IMR-90 (cell line): ENCODE measurements around the gene A4GALT. TPM values are rescaled to one million over a fixed set of nuclear protein-coding genes. Genes with fewer than 3 reads are reported as not detected.

Source experiments
- ATAC-seq: fragments of 200-7000 bp; cut with Tn5 transposase; 2 replicates; pipeline ENCODE4 v1.9.1; 2020; ENCODE audit warnings: low read depth, mild to moderate bottlenecking, moderate library complexity
- BruUV-seq: library from RNA; stranded (reverse); fragments of 400-500 nt; replicated peaks from 2 replicates; lab custom pipeline; 2021; lab: Mats Ljungman, UMichigan
- CTCF ChIA-PET: fragments of 300-600 bp; formaldehyde crosslinking; extraction: SDS; loops from one replicate; lab custom pipeline; 2021; ENCODE audit warnings: antibody characterized with exemption; lab: Yijun Ruan, JAX
- POLR2A ChIA-PET: fragments of 300-600 bp; sonication (Branson Sonifier 250); formaldehyde crosslinking; loops from one replicate; lab custom pipeline; 2022; ENCODE audit warnings: antibody characterized with exemption; ENCODE audit not compliant: unreplicated experiment; lab: Charles Lee
- DNase-seq: peaks from one replicate; pipeline ENCODE4 v3.0.0; 2013
- H2AFZ ChIP-seq: replicated peaks from 2 replicates; pipeline ENCODE3; 2013; ENCODE audit warnings: low read length, mild to moderate bottlenecking; ENCODE audit not compliant: poor library complexity
- H2AK5ac ChIP-seq: 2 replicates; pipeline ENCODE4 v1.6.1; 2013; ENCODE audit warnings: low read depth, low read length, inconsistent platforms
- H2AK9ac ChIP-seq: replicated peaks from 2 replicates; pipeline ENCODE3; 2013; ENCODE audit warnings: mild to moderate bottlenecking, low read depth, low read length, moderate library complexity; ENCODE audit not compliant: poor library complexity
- H2BK120ac ChIP-seq: 2 replicates; pipeline ENCODE4 v1.6.1; 2013; ENCODE audit warnings: low read depth, low read length, inconsistent platforms
- H2BK15ac ChIP-seq: 3 replicates; pipeline ENCODE4 v1.6.1; 2013; ENCODE audit warnings: low read depth, low read length, inconsistent platforms
- H2BK20ac ChIP-seq: 2 replicates; pipeline ENCODE4 v1.6.1; 2013; ENCODE audit warnings: low read depth, mild to moderate bottlenecking, inconsistent platforms, low read length, moderate library complexity
- H2BK5ac ChIP-seq: 2 replicates; pipeline ENCODE4 v1.6.1; 2013; ENCODE audit warnings: mild to moderate bottlenecking, low read depth, low read length, inconsistent platforms; ENCODE audit not compliant: poor library complexity, severe bottlenecking
- H3K14ac ChIP-seq: replicated peaks from 2 replicates; pipeline ENCODE4 v1.6.1; 2013; ENCODE audit warnings: low read depth, low read length, inconsistent platforms
- H3K18ac ChIP-seq: 2 replicates; pipeline ENCODE4 v1.6.1; 2013; ENCODE audit warnings: low read depth, low read length, control low read depth
- H3K23ac ChIP-seq: 2 replicates; pipeline ENCODE4 v1.6.1; 2013; ENCODE audit warnings: low read depth, low read length, inconsistent platforms
- H3K27ac ChIP-seq: 2 replicates; pipeline ENCODE4 v1.5.1; 2013; ENCODE audit warnings: mild to moderate bottlenecking, control low read depth, low read length; ENCODE audit not compliant: insufficient read depth
- H3K27me3 ChIP-seq: 2 replicates; pipeline ENCODE4 v1.6.1; 2013; ENCODE audit warnings: low read length; ENCODE audit not compliant: control insufficient read depth, insufficient read depth
- H3K36me3 ChIP-seq: 2 replicates; pipeline ENCODE4 v1.6.1; 2013; ENCODE audit warnings: low read length, mixed read lengths; ENCODE audit not compliant: control insufficient read depth, insufficient read depth
- H3K4ac ChIP-seq: 2 replicates; pipeline ENCODE4 v1.6.1; 2013; ENCODE audit warnings: low read depth, low read length, inconsistent platforms
- H3K4me1 ChIP-seq: 2 replicates; pipeline ENCODE4 v1.6.1; 2013; ENCODE audit warnings: low read length, mixed read lengths; ENCODE audit not compliant: control insufficient read depth, insufficient read depth
- H3K4me2 ChIP-seq: 2 replicates; pipeline ENCODE4 v1.6.1; 2013; ENCODE audit warnings: low read depth, mild to moderate bottlenecking, control low read depth, low read length, moderate library complexity
- H3K4me3 ChIP-seq: 2 replicates; pipeline ENCODE4 v1.5.1; 2013; ENCODE audit warnings: low read depth, mild to moderate bottlenecking, control low read depth, low read length, moderate library complexity; ENCODE audit not compliant: insufficient read depth
- H3K56ac ChIP-seq: 2 replicates; pipeline ENCODE4 v1.6.1; 2013; ENCODE audit warnings: low read length, inconsistent platforms; ENCODE audit not compliant: insufficient read depth; ENCODE audit errors: extremely low read depth
- H3K79me1 ChIP-seq, 2 experiments: 2 replicates each; pipeline ENCODE4 v1.6.1; 2013; ENCODE audit warnings: low read length in 2 of 2, inconsistent platforms in 1 of 2, low read depth in 1 of 2
- H3K9ac ChIP-seq: 2 replicates; pipeline ENCODE4 v1.6.1; 2013; ENCODE audit warnings: low read depth, low read length, control low read depth
- H3K9me1 ChIP-seq: 2 replicates; pipeline ENCODE4 v1.6.1; 2013; ENCODE audit warnings: low read length, inconsistent platforms; ENCODE audit not compliant: insufficient read depth
- H3K9me3 ChIP-seq: 2 replicates; pipeline ENCODE4 v1.6.1; 2013; ENCODE audit warnings: low read length; ENCODE audit not compliant: control insufficient read depth, insufficient read depth
- H4K20me1 ChIP-seq: 2 replicates; pipeline ENCODE4 v1.6.1; 2013; ENCODE audit warnings: low read length, inconsistent platforms; ENCODE audit not compliant: insufficient read depth
- H4K5ac ChIP-seq: 2 replicates; pipeline ENCODE4 v1.6.1; 2013; ENCODE audit warnings: mild to moderate bottlenecking, low read depth, low read length, control low read depth
- H4K8ac ChIP-seq, 2 experiments: 2 replicates each; pipeline ENCODE4 v1.6.1; 2013; ENCODE audit warnings: low read depth in 2 of 2, low read length in 2 of 2, control low read depth in 1 of 2, inconsistent platforms in 1 of 2
- H4K91ac ChIP-seq: 2 replicates; pipeline ENCODE4 v1.6.1; 2013; ENCODE audit warnings: low read depth, low read length, inconsistent platforms; ENCODE audit not compliant: insufficient read depth
- BHLHE40 ChIP-seq: fragments of 150-350 bp; IDR thresholded peaks from 2 replicates; pipeline ENCODE4 v1.6.1; 2016; ENCODE audit warnings: mild to moderate bottlenecking, low read depth, low read length
- FOS ChIP-seq: fragments of 150-350 bp; IDR thresholded peaks from 2 replicates; pipeline ENCODE4 v1.6.1; 2016; ENCODE audit warnings: low read depth, low read length
- MAFK ChIP-seq: IDR thresholded peaks from 2 replicates; pipeline ENCODE4 v1.6.1; 2012; ENCODE audit warnings: low read depth, low read length, improper control_type of control experiment
- MAZ ChIP-seq: IDR thresholded peaks from 2 replicates; pipeline ENCODE4 v1.6.1; 2012; ENCODE audit warnings: low read depth, mild to moderate bottlenecking, low read length, improper control_type of control experiment, moderate library complexity, borderline replicate concordance
- MXI1 ChIP-seq: IDR thresholded peaks from 2 replicates; pipeline ENCODE4 v1.6.1; 2012; ENCODE audit warnings: low read depth, mild to moderate bottlenecking, low read length, moderate library complexity, borderline replicate concordance
- RAD21 ChIP-seq: IDR thresholded peaks from 2 replicates; pipeline ENCODE4 v1.6.1; 2012; ENCODE audit warnings: low read length, improper control_type of control experiment
- WGBS, 2 experiments: methylation state at CpG; one replicate each; pipeline versions ENCODE4 v1.1.5 to v1.1.7; 2013; ENCODE audit warnings: missing lambda C conversion rate in 2 of 2; ENCODE audit not compliant: insufficient read length in 1 of 2; ENCODE audit errors: extremely low coverage in 2 of 2; 5-methylcytosine and 5-hydroxymethylcytosine counted together
- dilution Hi-C: fragments of 300-500 bp; cut with HindIII; formaldehyde crosslinking; loops from one replicate; pipeline ENCODE4 v1.14.3; 2018; ENCODE audit warnings: low sequenced_read_pairs; ENCODE audit not compliant: unreplicated experiment
- in situ Hi-C: fragments of 300-500 bp; cut with MboI; formaldehyde crosslinking; loops from 3 replicates; pipeline ENCODE4 v1.14.3; 2019; ENCODE audit warnings: low sequenced_read_pairs, inconsistent platforms, mixed read lengths
- intact Hi-C: fragments of 100-400 bp; cut with micrococcal nuclease; formaldehyde crosslinking; loops from 2 replicates; pipeline ENCODE4 v1.10.0; 2022
- polyA plus RNA-seq, 3 experiments: library from polyadenylated mRNA; depleted of rRNA; stranded (reverse); fragments of >200 nt; gene quantifications; 2 replicates each; pipeline ENCODE4 v1.2.3, GENCODE V29; 2012; ENCODE audit warnings: low replicate concordance in 1 of 3
- total RNA-seq: library from RNA; depleted of rRNA; stranded (reverse); fragments of >200 nt; gene quantifications from 2 replicates; pipeline ENCODE4 v1.2.3, GENCODE V29; 2012
- TF ChIP-seq, protein P1 (sequence below): fragments of 150-350 bp; IDR thresholded peaks from 2 replicates; pipeline ENCODE4 v1.6.1; 2017; ENCODE audit warnings: mild to moderate bottlenecking, antibody characterized with exemption, low read length, low read depth
- TF ChIP-seq, protein P2 (sequence below): conservative IDR thresholded peaks from 2 replicates; pipeline ENCODE4 v1.5.1; 2012; ENCODE audit warnings: mild to moderate bottlenecking, low read depth, low read length, improper control_type of control experiment

A4GALT gene
- total and polyA plus RNA-seq, 2 of the 4 experiments (the other 2 are of a cell fraction): 1.6 to 6.1 TPM

- intact Hi-C loops: no loop called here
- no TSS peak for BruUV-seq
- WGBS, 2 experiments: 22% methylated on average over 31 of the region's 50 CpGs; no CpG with 5 or more reads in 1 of the 2 experiments
These were observed 49.1 kb upstream of the A4GALT start for GRCh38 chr22:42769574-42770447.

More at GRCh38 chr22:42769574-42770447, 49.1 kb upstream of the A4GALT start:
- peak overlapping the region; percentile 54 to 90 for H4K8ac ChIP-seq
- peak overlapping the region; percentile 92 for H2BK20ac ChIP-seq
- H3K4ac ChIP-seq: peak overlapping the region; percentile 97
- peak; percentile 92 for ATAC-seq
- H2AK5ac ChIP-seq: peak overlapping the region; percentile 99
- peak overlapping the region; percentile 74 for H3K27ac ChIP-seq
- no peaks in the 10 kb centered on the region for H3K9me3 ChIP-seq
- H2AFZ ChIP-seq: peak overlapping the region; percentile 94
- ChIA-PET CTCF (interaction anchor here (0.6 to 1.4 kb wide), 2 partner anchors 12 to 50 kb away, joined by 3 read pairs; no protein-coding TSS in a partner anchor), POLR2A (interaction anchor here (0.6 kb wide), 1 partner anchor 155 kb away, joined by 5 read pairs; no protein-coding TSS in a partner anchor)
- H2BK5ac ChIP-seq: peak overlapping the region; percentile 78
- no peaks in the 10 kb centered on the region for H3K79me1 ChIP-seq
- H3K27me3 ChIP-seq: no peaks in the 10 kb centered on the region
- no peaks in the 10 kb centered on the region for H4K20me1 ChIP-seq
- peak overlapping the region; percentile 50; the same call in 1 of the 2 replicates for H3K23ac ChIP-seq
- H3K9ac ChIP-seq: 0 out of 2 replicates have a peak overlapping the region, but pooled peaks have one; percentile 3
- H2AK9ac ChIP-seq: peak overlapping the region; percentile 98
- no peaks in the 10 kb centered on the region for H3K36me3 ChIP-seq
- dilution Hi-C loops: no loop called here
- no peak overlapping the region for H3K4me3 ChIP-seq
- peak overlapping the region; percentile 97 for H4K91ac ChIP-seq
- peak overlapping the region; percentile 83 for H3K18ac ChIP-seq
- TF ChIP-seq FOS: peak; percentile 87
- TF ChIP-seq, protein P1, sequence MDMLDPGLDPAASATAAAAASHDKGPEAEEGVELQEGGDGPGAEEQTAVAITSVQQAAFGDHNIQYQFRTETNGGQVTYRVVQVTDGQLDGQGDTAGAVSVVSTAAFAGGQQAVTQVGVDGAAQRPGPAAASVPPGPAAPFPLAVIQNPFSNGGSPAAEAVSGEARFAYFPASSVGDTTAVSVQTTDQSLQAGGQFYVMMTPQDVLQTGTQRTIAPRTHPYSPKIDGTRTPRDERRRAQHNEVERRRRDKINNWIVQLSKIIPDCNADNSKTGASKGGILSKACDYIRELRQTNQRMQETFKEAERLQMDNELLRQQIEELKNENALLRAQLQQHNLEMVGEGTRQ: peak; percentile 93
- no peak for TF ChIP-seq MAFK
- peak; percentile 51; the same call in 1 of the 2 replicates for TF ChIP-seq MAZ
- TF ChIP-seq RAD21: no peak; the same call in 1 of the 2 replicates
- peak; percentile 77; the same call in 1 of the 2 replicates for TF ChIP-seq MXI1
- TF ChIP-seq BHLHE40: peak; percentile 91
- TF ChIP-seq, protein P2, sequence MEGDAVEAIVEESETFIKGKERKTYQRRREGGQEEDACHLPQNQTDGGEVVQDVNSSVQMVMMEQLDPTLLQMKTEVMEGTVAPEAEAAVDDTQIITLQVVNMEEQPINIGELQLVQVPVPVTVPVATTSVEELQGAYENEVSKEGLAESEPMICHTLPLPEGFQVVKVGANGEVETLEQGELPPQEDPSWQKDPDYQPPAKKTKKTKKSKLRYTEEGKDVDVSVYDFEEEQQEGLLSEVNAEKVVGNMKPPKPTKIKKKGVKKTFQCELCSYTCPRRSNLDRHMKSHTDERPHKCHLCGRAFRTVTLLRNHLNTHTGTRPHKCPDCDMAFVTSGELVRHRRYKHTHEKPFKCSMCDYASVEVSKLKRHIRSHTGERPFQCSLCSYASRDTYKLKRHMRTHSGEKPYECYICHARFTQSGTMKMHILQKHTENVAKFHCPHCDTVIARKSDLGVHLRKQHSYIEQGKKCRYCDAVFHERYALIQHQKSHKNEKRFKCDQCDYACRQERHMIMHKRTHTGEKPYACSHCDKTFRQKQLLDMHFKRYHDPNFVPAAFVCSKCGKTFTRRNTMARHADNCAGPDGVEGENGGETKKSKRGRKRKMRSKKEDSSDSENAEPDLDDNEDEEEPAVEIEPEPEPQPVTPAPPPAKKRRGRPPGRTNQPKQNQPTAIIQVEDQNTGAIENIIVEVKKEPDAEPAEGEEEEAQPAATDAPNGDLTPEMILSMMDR: no peak
- H3K9me1 ChIP-seq: peaks cover 20% of the 10 kb centered on the region
- peaks cover 21% of the 10 kb centered on the region for H3K4me1 ChIP-seq
- no peak overlapping the region; the same call in 1 of the 2 replicates for H3K56ac ChIP-seq
- in situ Hi-C loops: no loop called here
- peak overlapping the region; percentile 72 for H4K5ac ChIP-seq
- peak overlapping the region; percentile 84; the same call in 1 of the 3 replicates for H2BK15ac ChIP-seq
- DNase-seq: peak; percentile 95
- peak overlapping the region; percentile 97 for H2BK120ac ChIP-seq
- H3K14ac ChIP-seq: peak overlapping the region; percentile 67
- H3K4me2 ChIP-seq: peak overlapping the region; percentile 27
